HG02943 (cell line): ENCODE measurements around the gene SERPINA1.

Experiments
- ATAC-seq: cut with Tn5 transposase; IDR thresholded peaks from one replicate; pipeline ENCODE4 v1.9.1; 2021; ENCODE audit warnings: mild to moderate bottlenecking, low read depth, moderate library complexity; ENCODE audit not compliant: unreplicated experiment

Gene SERPINA1

GRCh38 chr14:94398536-94398935 is 10.1 kb upstream of the SERPINA1 start:
- ATAC-seq = no peak

GRCh38 chr14:94398182-94398479 is 9.7 kb upstream of the SERPINA1 start:
- ATAC-seq = no peak

GRCh38 chr14:94397289-94398181 is 9.1 kb upstream of the SERPINA1 start:
- ATAC-seq = no peak

- ATAC-seq = no peak
Measured at GRCh38 chr14:94396628-94397225, 8.3 kb upstream of the SERPINA1 start.

GRCh38 chr14:94395888-94396574 is 7.6 kb upstream of the SERPINA1 start:
- ATAC-seq = no peak

GRCh38 chr14:94395282-94395887 is 7.0 kb upstream of the SERPINA1 start:
- ATAC-seq = no peak

GRCh38 chr14:94394581-94395207 is 6.3 kb upstream of the SERPINA1 start:
- ATAC-seq = no peak

- no peak for ATAC-seq
Measured at GRCh38 chr14:94394025-94394493, 5.7 kb upstream of the SERPINA1 start.

GRCh38 chr14:94393474-94393873 is 5.1 kb upstream of the SERPINA1 start:
- no peak for ATAC-seq

- ATAC-seq = no peak
Measured at GRCh38 chr14:94392510-94392935, 4.1 kb upstream of the SERPINA1 start.

GRCh38 chr14:94391281-94391975 is 3.0 kb upstream of the SERPINA1 start:
- no peak for ATAC-seq

- ATAC-seq = no peak
Measured at GRCh38 chr14:94390372-94391086, 2.1 kb upstream of the SERPINA1 start.

GRCh38 chr14:94389731-94390371 is 1.4 kb upstream of the SERPINA1 start:
- ATAC-seq = no peak

GRCh38 chr14:94389104-94389469 is 685 bp upstream of the SERPINA1 start:
- ATAC-seq = no peak

- ATAC-seq = no peak
Measured at GRCh38 chr14:94388027-94388383, 397 bp downstream of the SERPINA1 start.

- no peak for ATAC-seq
Measured at GRCh38 chr14:94387051-94388026, 1.1 kb downstream of the SERPINA1 start.

- ATAC-seq = no peak
Measured at GRCh38 chr14:94386085-94387031, 2.0 kb downstream of the SERPINA1 start.
